Activated naive CD8-positive, alpha-beta T cell treated with anti-CD3 and anti-CD28 coated beads for 36 hours (primary cell): ENCODE results near the gene MTUS2. TPM values are rescaled to one million over a fixed set of nuclear protein-coding genes. Genes with fewer than 3 reads are reported as not detected.
"Not testable (repeated sequence)": the region's sequence is repeated elsewhere in the genome, so short reads cannot be mapped to it uniquely, and the experiment has no call there.

Source experiments
- DNase-seq: peaks from one replicate; pipeline ENCODE4 v3.0.0; 2021
- H3K27ac Mint-ChIP-seq: one replicate; pipeline ENCODE4 v1.8.0; 2022; ENCODE audit warnings: mild to moderate bottlenecking, moderate library complexity, mixed read lengths
- H3K27me3 Mint-ChIP-seq: one replicate; pipeline ENCODE4 v1.8.0; 2022; ENCODE audit warnings: mild to moderate bottlenecking, mixed read lengths
- H3K36me3 Mint-ChIP-seq: one replicate; pipeline ENCODE4 v1.8.0; 2021; ENCODE audit warnings: mild to moderate bottlenecking, mixed read lengths
- H3K4me1 Mint-ChIP-seq: one replicate; pipeline ENCODE4 v1.8.0; 2021; ENCODE audit warnings: mixed read lengths
- H3K4me3 Mint-ChIP-seq: one replicate; pipeline ENCODE4 v1.8.0; 2022; ENCODE audit warnings: mild to moderate bottlenecking, moderate library complexity, mixed read lengths
- H3K9me3 Mint-ChIP-seq: one replicate; pipeline ENCODE4 v1.8.0; 2022; ENCODE audit warnings: mixed read lengths
- total RNA-seq, 2 experiments: library from RNA; stranded (reverse); gene quantifications; one replicate each; pipeline ENCODE4 v1.2.3, GENCODE V29; 2021

Gene MTUS2
- total RNA-seq, 2 experiments from 2014 or later: not detected

DNA sequence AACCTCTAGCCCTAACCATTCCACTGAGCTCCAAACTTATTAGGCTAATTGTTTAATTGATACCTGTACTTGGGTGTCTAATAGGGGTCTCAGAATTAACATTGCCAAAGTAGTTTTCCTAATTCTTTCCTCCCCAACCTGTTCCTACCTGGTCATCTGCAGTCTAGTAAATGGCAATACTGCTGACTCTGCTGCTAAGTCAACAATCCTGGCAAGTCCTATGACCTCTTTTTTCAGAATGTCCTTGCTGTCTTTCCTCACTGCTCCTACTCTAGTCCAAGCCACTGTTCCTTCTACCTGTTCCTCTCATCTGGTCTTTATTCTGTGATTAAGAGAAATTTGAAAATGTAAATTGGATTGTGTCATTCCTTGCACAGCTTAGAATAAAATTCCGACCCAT is 143.9 kb downstream of the MTUS2 start:
- Mint-ChIP-seq H3K36me3 (no peaks in the 10 kb centered on the region), H3K27me3 (no peaks in the 10 kb centered on the region), H3K4me1 (no peaks in the 10 kb centered on the region), H3K4me3 (no peak overlapping the region), H3K9me3 (no peaks in the 10 kb centered on the region), H3K27ac (no peak overlapping the region)
- no peak for DNase-seq

DNA sequence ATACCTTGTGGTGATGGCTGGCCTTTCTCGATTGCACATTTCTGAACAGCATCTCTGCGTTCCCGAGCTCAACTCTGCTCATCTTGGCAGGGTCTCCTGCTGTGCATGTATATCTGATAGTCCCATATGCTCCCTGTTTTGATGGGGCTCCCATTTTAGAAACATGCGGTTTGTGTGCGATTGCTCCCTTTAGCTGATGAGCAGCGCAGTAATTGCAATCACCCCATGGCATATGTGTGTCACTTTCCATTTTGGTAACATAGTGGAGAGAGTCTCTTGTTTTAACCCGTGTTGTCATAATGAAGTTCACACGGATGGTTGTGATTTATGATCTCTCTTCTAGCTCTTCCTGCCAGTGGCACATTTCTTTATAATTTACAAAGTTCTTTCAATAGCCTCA is 144.7 kb downstream of the MTUS2 start:
- Mint-ChIP-seq H3K4me1 (no peaks in the 10 kb centered on the region), H3K4me3 (no peak overlapping the region), H3K27me3 (no peaks in the 10 kb centered on the region), H3K9me3 (no peaks in the 10 kb centered on the region), H3K27ac (no peak overlapping the region), H3K36me3 (no peaks in the 10 kb centered on the region)
- no peak for DNase-seq

DNA sequence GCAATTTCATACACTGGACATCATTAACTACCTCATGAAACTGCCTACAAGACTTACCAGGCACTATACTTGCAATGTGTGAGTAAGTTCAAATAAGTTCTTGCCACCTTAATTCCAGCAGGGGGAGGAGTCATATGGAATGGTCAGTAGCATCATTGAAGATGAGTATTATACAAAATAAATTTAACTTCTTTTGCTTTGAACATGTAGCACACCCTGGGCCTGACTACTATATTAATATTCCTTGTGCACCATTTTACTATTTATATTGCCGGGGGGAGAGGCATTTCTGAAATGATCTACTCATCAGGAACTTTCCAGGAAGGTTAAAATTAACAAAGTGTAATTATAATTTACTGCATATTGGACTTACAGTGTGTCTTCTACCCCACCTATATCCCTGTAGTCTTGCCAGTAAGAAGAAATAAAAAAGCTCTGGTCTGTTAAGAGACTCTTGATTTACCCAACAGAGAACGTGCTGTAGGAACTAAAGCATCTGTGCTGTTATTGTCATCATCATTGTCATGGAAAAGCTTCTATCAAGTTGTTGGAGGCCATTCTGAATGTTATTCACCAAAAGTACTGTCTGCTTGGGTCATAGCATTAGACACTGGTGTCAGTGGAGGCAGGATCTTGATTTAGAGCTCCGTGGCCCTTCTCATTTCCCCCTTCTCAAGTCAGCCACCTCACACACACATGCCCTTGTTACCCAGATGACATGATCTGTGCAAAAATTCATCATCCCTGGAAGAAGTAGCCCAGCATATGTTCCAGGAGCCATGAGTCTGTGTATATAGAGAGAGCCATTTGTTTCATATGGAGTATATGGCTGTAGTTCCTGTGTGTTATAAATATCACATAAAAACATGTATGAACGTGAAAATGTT is 147.1 kb downstream of the MTUS2 start:
- no peaks in the 10 kb centered on the region for H3K27me3 Mint-ChIP-seq
- H3K27ac Mint-ChIP-seq: no peak overlapping the region
- no peak for DNase-seq
- no peaks in the 10 kb centered on the region for H3K9me3 Mint-ChIP-seq
- no peaks in the 10 kb centered on the region for H3K4me1 Mint-ChIP-seq
- H3K4me3 Mint-ChIP-seq: no peak overlapping the region
- no peaks in the 10 kb centered on the region for H3K36me3 Mint-ChIP-seq

DNA sequence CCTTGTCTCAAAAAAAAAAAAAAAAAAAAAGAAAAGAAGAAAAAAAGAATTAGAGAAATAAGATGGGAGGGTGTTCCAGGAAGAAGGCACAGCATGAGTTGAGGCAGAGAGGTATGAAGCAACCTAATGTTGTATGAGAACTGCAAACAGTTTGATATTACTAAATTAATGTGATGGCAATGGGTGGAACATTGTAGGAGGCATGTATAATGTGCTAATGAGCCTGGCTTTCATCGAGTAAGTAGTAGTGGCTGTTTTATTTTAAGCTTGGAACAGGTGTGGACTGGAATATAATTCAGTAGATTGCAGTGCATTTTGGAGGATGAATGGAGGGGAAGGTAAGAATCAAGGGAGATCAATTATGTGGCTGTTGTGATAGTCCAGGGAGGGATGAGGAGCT is 156.1 kb downstream of the MTUS2 start:
- no peaks in the 10 kb centered on the region for H3K4me1 Mint-ChIP-seq
- peaks cover 5% of the 10 kb centered on the region for H3K27me3 Mint-ChIP-seq
- no peak overlapping the region for H3K4me3 Mint-ChIP-seq
- no peak overlapping the region for H3K27ac Mint-ChIP-seq
- DNase-seq: no peak
- H3K36me3 Mint-ChIP-seq: no peaks in the 10 kb centered on the region
- H3K9me3 Mint-ChIP-seq: no peaks in the 10 kb centered on the region

DNA sequence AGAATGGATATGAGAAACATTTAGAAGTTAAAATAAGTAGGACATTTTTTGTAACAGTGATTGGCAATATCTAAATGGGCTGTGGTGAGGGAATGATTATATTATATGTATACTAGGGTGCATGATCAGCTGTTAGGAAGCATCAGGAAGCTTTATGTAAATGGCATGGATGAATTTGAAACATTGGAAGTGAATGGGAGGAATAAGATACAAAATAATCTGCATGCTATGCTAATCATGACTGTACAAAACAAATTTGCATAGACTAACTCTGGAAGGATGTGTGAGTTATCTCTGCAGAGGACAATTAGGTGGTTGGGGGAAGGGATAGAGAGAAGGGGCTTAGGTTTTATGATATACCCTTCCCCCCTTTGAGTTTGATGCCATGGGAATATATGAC is 156.5 kb downstream of the MTUS2 start:
- no peaks in the 10 kb centered on the region for H3K36me3 Mint-ChIP-seq
- DNase-seq: no peak
- H3K4me1 Mint-ChIP-seq: no peaks in the 10 kb centered on the region
- H3K27ac Mint-ChIP-seq: no peak overlapping the region
- H3K4me3 Mint-ChIP-seq: no peak overlapping the region
- H3K27me3 Mint-ChIP-seq: peaks cover 5% of the 10 kb centered on the region
- H3K9me3 Mint-ChIP-seq: no peaks in the 10 kb centered on the region

DNA sequence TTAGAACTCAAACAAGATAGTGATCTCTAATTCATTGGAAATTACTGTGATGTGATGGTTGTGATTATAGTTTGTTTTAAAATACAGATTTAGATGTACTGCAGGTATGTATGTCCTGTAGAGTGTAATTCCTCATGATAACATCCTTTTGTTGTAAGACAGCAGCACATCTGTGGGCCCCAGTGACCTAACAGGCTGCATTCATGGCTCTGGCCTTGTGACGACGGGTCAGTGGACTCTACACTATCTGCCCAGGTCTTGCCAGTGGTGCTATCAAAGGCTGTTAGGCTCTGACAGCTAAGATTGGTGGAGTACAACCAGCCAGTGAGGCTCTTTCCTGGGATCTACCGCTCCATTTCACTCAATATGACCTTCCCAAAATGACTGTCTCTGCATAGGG is 158.4 kb downstream of the MTUS2 start:
- Mint-ChIP-seq H3K4me1 (no peaks in the 10 kb centered on the region), H3K9me3 (no peaks in the 10 kb centered on the region), H3K27me3 (peaks cover 5% of the 10 kb centered on the region), H3K4me3 (no peak overlapping the region), H3K27ac (no peak overlapping the region), H3K36me3 (no peaks in the 10 kb centered on the region)
- DNase-seq: no peak

DNA sequence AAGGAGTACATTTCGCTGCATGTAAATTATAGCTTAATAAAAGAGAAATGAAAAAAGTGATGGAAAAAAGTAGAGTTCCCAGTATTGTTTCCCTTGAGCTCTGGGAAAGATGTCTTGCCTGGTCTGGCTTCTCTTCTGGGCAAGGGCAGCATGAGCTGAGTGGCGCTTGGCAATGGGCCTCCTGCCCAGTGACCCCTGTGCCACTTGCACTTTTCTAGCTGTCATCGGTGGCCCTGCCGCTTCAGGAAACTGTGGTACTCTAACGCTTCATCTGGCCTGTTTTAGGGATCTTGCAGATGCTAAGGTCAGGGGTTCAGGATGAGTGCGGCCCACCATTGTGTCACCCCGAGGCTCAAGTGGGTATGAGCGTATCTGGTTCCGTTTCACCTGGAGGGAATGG is 161.4 kb downstream of the MTUS2 start:
- no peaks in the 10 kb centered on the region for H3K9me3 Mint-ChIP-seq
- H3K27me3 Mint-ChIP-seq: peaks cover 1% of the 10 kb centered on the region
- no peaks in the 10 kb centered on the region for H3K4me1 Mint-ChIP-seq
- no peak overlapping the region for H3K27ac Mint-ChIP-seq
- no peak for DNase-seq
- H3K36me3 Mint-ChIP-seq: no peaks in the 10 kb centered on the region
- no peak overlapping the region for H3K4me3 Mint-ChIP-seq

DNA sequence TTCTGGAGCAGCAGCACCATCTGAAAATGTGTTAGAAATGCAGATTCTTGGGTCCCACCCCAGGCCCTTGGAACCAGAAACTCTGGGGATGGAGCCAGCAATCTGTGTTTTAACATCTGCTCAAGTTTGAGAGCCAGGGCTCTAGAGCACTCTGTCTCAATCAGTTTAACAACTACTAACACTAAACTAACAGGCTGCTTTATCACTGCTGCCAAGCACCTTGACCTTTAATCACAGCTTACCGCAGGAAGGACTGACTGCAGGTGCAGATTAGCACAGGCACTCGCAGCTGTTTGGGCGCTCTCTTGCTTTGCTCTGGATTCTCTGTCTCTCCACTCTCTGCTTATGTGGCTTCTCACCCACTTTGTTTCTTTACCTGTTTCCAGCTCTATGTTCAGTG is 163.5 kb downstream of the MTUS2 start:
- no peaks in the 10 kb centered on the region for H3K36me3 Mint-ChIP-seq
- no peak for DNase-seq
- H3K4me1 Mint-ChIP-seq: no peaks in the 10 kb centered on the region
- H3K27ac Mint-ChIP-seq: no peak overlapping the region
- no peaks in the 10 kb centered on the region for H3K27me3 Mint-ChIP-seq
- no peak overlapping the region for H3K4me3 Mint-ChIP-seq
- no peaks in the 10 kb centered on the region for H3K9me3 Mint-ChIP-seq

DNA sequence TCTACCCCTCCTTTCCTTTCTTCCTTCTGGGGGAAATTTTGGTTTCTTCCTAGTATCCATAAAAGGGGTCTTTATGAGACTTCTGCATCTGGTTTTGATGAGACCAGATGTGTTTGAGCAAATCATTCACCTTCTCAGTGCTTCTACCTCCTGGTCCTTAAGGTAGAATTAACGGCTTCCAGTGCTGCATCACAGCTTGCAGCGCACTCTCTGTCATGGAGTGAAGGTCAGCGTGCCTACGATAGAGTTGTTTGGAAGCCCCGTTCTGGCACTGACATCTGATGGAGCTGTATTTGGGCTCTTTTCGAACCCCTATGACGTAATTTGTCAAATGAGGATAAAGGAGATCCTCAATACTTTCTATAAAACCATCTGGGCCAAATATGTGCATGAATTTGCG is 164.2 kb downstream of the MTUS2 start:
- no peak overlapping the region for H3K4me3 Mint-ChIP-seq
- H3K27ac Mint-ChIP-seq: no peak overlapping the region
- H3K27me3 Mint-ChIP-seq: no peaks in the 10 kb centered on the region
- no peaks in the 10 kb centered on the region for H3K9me3 Mint-ChIP-seq
- no peaks in the 10 kb centered on the region for H3K36me3 Mint-ChIP-seq
- no peaks in the 10 kb centered on the region for H3K4me1 Mint-ChIP-seq
- DNase-seq: no peak

DNA sequence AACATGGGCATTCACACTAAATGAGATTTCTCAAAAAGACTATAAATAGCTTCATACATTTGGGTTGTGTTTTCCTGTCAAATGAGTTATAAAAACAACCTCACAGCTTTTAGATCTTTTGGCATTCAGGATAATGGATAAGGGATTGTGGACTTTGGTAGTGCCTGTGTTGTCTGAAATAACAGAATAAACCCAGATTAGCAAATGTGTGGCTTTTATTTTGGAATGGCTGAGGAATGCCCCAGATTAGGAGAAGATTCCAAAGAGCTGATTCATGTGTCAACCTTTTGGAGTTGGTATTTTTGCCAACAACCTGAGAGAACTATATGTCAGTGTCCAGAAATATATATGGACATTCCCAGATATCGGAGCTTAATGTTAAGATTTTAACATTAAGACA is 164.7 kb downstream of the MTUS2 start:
- Mint-ChIP-seq H3K4me3 (no peak overlapping the region), H3K27me3 (no peaks in the 10 kb centered on the region), H3K9me3 (peaks cover under 1% of the 10 kb centered on the region), H3K27ac (no peak overlapping the region), H3K36me3 (no peaks in the 10 kb centered on the region), H3K4me1 (no peaks in the 10 kb centered on the region)
- no peak for DNase-seq

DNA sequence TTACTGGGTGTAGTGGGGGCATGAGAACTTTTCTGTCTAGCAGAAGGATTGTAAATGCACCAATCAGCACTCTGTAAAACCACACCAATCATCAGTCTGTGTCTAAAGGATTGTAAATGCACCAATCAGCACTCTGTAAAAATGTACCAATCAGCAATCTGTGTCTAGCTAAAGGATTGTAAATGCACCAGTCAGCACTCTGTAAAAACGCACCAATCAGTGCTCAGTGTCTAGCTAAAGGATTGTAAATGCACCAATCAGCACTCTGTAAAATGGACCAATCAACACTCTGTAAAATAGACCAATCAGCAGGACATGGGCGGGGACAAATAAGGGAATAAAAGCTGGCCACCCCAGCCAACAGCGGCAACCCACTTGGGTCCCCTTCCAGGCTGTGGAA is 170.2 kb downstream of the MTUS2 start:
- not testable (repeated sequence) for H3K27me3 Mint-ChIP-seq, H3K27ac Mint-ChIP-seq, H3K9me3 Mint-ChIP-seq, DNase-seq, H3K36me3 Mint-ChIP-seq, H3K4me1 Mint-ChIP-seq, H3K4me3 Mint-ChIP-seq

DNA sequence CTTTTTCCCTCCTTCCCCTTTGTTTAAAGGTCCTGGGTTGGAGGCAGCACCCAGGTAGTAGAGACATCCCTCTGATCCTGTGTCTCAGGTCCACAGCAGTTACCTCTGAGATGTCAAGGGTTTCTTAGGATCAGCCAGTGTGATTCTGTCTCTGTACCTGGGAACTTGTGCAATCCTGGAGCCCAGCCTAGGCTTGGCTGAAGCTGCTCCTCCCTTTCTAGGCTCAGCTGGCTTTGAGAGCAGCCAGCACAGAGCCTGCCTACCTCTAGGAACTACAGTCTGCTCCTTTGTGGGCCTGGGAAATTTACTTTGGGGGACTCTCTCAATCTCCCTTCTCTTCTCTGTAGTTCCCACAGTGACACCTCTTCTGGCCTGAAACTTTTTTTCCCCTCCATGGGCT is 171.6 kb downstream of the MTUS2 start:
- Mint-ChIP-seq H3K36me3 (no peaks in the 10 kb centered on the region), H3K27me3 (no peaks in the 10 kb centered on the region), H3K4me1 (no peaks in the 10 kb centered on the region), H3K9me3 (peaks cover 8% of the 10 kb centered on the region), H3K4me3 (no peak overlapping the region), H3K27ac (no peak overlapping the region)
- no peak for DNase-seq

DNA sequence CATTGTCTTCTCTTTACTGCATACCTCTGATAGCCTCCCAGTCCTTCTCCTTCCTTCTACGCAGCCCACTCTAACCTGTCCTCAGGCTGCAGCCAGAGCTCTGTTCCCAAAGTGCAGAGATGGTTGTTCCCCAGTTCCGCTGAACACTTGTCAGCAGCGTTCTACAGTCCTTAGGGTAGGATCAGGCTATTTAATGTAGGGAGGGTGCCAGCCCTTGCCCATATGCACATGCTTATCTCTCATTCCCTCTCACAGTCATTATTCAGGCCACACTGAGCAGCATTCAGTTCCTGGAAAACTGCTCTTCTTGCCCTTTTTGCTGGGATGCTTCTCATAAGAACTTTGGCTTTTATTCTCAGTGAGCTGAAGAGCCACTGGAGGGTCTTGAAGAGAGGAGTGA is 180.7 kb downstream of the MTUS2 start:
- Mint-ChIP-seq H3K27me3 (peaks cover 7% of the 10 kb centered on the region), H3K9me3 (peaks cover 9% of the 10 kb centered on the region), H3K4me1 (no peaks in the 10 kb centered on the region), H3K27ac (no peak overlapping the region), H3K4me3 (no peak overlapping the region), H3K36me3 (no peaks in the 10 kb centered on the region)
- no peak for DNase-seq

DNA sequence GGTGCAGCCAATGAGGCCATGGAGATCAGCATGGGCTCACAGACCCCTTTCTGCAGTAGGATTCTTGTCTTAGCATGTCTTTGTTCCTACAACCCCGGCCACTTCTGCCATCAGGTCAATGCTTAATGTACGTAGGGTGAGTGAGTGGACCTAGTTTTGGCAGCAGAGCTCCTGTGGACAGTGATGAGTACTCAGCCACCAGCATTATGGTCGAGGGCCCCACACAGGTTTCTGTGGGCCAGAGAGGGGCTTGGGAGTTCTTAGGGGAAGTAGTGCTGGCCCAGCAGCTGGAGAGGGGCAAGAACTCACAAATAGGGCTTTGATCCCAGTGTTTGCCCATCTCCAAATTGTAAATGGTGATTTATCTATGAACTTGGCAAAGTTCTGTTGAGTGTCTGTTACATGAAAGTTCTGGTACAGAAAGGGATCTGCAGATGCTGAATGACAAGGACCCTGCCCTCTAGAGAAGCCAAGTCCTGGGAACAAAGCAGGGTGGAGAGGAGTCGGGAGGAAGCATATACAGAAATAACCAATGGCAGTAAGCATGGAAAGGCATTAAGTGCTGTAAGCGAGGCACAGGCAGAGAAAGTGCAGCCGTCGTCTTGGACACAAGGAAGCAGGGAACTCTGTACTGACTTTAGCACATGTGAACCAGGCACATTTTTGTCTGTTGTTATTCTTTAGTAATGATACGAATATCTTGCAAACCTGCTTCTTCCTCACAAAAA is 185.1 kb downstream of the MTUS2 start:
- Mint-ChIP-seq H3K27ac (no peak overlapping the region), H3K9me3 (peaks cover 3% of the 10 kb centered on the region)

DNA sequence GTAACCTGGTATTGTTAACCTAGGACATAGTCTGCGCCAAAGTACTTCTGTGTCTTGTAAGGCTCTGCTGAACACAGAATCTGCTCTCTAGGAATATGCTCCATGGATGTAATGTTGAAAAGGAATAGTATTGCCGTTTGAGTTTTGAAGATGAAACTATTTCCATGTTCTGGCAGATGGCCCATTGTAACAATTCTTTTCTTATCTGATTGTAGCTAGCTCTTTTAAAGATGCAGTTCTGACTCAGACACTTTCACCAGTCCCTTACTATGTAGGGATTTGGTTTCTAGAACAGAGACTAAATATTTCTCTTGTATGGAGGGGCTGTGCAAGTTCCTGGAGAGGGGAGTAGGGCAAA is 185.6 kb downstream of the MTUS2 start:
- Mint-ChIP-seq H3K9me3 (peaks cover 1% of the 10 kb centered on the region), H3K4me1 (no peaks in the 10 kb centered on the region), H3K27ac (no peak overlapping the region)

More for the DNA sequence above, 185.1 kb downstream of the MTUS2 start:
- no peaks in the 10 kb centered on the region for H3K36me3 Mint-ChIP-seq
- peaks cover 11% of the 10 kb centered on the region for H3K27me3 Mint-ChIP-seq
- H3K4me3 Mint-ChIP-seq: no peak overlapping the region
- DNase-seq: no peak
- H3K4me1 Mint-ChIP-seq: no peaks in the 10 kb centered on the region

DNA sequence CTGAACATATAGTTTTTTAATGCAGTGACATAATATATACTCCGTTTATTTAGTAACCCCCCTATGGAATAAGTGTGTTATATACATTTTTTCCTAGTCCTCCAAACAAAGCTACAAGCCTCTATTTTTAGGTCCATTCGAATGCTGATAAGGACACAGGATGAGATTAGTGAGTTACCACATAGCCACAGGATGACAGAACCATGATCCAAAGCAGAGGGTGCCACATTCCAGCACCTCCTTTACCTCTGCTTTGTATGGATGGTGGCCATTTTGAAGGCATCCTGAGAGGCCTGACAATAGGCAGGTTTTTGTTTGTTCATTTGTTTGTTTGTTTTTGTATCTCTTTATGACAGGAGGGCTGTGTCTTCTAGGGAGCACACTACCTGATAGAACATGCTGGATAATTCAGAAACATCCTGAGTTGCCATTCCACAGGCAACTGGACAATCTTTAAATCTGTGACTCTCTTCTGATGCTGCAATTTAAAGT is 186.3 kb downstream of the MTUS2 start:
- DNase-seq: no peak
- H3K4me3 Mint-ChIP-seq: no peak overlapping the region
- no peaks in the 10 kb centered on the region for H3K4me1 Mint-ChIP-seq
- H3K36me3 Mint-ChIP-seq: no peaks in the 10 kb centered on the region
- no peak overlapping the region for H3K27ac Mint-ChIP-seq
- H3K9me3 Mint-ChIP-seq: no peaks in the 10 kb centered on the region
- peaks cover 11% of the 10 kb centered on the region for H3K27me3 Mint-ChIP-seq

More for the DNA sequence above, 185.6 kb downstream of the MTUS2 start:
- Mint-ChIP-seq H3K27me3 (peaks cover 16% of the 10 kb centered on the region), H3K4me3 (no peak overlapping the region), H3K36me3 (no peaks in the 10 kb centered on the region)
- DNase-seq: no peak
